Keratinocyte (primary cell): ENCODE measurements around the gene CHAC1.
"Not testable (repeated sequence)": the region's sequence is repeated elsewhere in the genome, so short reads cannot be mapped to it uniquely, and the experiment has no call there.

Experiments used
- CTCF ChIP-seq, 3 experiments: IDR thresholded peaks in 1 of 3; conservative IDR thresholded peaks in 1 of 3; optimal IDR thresholded peaks in 1 of 3; 2 replicates in 2 of 3; 3 replicates in 1 of 3; pipeline versions ENCODE3 to v1.5.1; 2011; ENCODE audit warnings: low read length in 3 of 3, mild to moderate bottlenecking in 3 of 3, moderate library complexity in 2 of 3, control low read depth in 1 of 3, inconsistent platforms in 1 of 3; ENCODE audit not compliant: insufficient read depth in 2 of 3; ENCODE audit errors: extremely low read depth in 1 of 3
- EZH2 ChIP-seq: IDR thresholded peaks from one replicate; pipeline ENCODE4 v1.6.1; 2012; ENCODE audit warnings: inconsistent platforms, mild to moderate bottlenecking, low read length, moderate library complexity

GRCh38 chr15:40961740-40962139 lies 8.5 kb downstream of the CHAC1 start:
- TF ChIP-seq CTCF (optimal IDR thresholded peaks at IDR 0.05 in 1 of 3, IDR thresholded peaks at IDR 0.05 in 1 of 3, conservative IDR thresholded peaks at IDR 0.05 in 1 of 3; ENCODE audit: extremely low read depth in 1 of 3, insufficient read depth in 2 of 3, low read length in 3 of 3); EZH2: not testable (repeated sequence)
